Esophagus muscularis mucosa (tissue), 2 donors: ENCODE data around the gene FHL3.

Experiments used
- POLR2A ChIP-seq: fragments of 450-650 bp; IDR thresholded peaks from one replicate; pipeline ENCODE4 v1.6.1; 2017; ENCODE audit warnings: antibody characterized with exemption, moderate library complexity, mild to moderate bottlenecking, low read depth
- POLR2AphosphoS5 ChIP-seq, 2 donors: sonication (generic); formaldehyde crosslinking; IDR thresholded peaks; one replicate each; pipeline ENCODE4 v1.6.1; 2017; ENCODE audit warnings: antibody characterized with exemption in 2 of 2

GRCh38 chr1:38028671-38029070 is 23.4 kb upstream of the FHL3 start:
- TF ChIP-seq POLR2A = no peak
- no peak for TF ChIP-seq POLR2AphosphoS5 (IDR thresholded peaks at IDR 0.05)
